Pons (tissue), 1 donor: ENCODE measurements around the gene TRAF2.
"Not testable (repeated sequence)": the region's sequence is repeated elsewhere in the genome, so short reads cannot be mapped to it uniquely, and the experiment has no call there.

Experiments used
- DNase-seq: peaks from one replicate; pipeline ENCODE4 v3.0.0-alpha.2; 2016; ENCODE audit warnings: low spot score

The TRAF2 gene

GRCh38 chr9:136882109-136882946 lies 4.0 kb upstream of the TRAF2 start:
- no peak for DNase-seq

DNA sequence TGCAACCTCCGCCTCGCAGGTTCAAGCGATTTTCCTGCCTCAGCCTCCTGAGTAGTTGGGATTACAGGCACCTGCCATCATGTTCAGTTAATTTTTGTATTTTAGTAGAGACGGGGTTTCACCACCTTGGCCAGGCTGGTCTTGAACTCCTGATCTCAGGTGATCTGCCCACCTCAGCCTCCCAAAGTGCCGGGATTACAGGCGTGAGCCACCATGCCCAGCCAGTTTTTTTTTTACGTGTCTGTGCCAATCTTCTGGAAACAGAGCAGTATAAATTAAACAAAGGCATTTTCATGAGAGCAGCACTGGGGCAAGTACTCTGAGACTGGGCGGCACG lies 3.4 kb upstream of the TRAF2 start:
- not testable (repeated sequence) for DNase-seq

DNA sequence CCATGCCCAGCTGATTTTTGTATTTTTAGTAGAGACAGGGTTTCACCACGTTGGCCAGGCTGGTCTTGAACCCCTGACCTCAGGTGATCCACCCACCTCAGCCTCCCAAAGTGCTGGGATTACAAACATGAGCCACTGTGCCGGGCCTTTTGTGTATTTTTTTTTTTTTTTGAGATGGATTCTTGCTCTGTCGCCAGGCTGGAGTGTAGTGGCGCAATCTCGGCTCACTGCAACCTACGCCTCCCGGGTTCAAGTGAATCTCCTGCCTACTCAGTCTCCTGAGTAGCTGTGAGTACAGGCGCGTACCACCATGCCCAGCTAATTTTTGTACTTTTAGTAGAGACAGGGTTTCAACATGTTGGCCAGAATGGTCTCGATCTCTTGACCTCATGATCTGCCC lies 2.6 kb upstream of the TRAF2 start:
- not testable (repeated sequence) for DNase-seq

GRCh38 chr9:136886610-136887597 lies 588 bp downstream of the TRAF2 start:
- DNase-seq, result no peak

GRCh38 chr9:136888454-136888853 lies 2.1 kb downstream of the TRAF2 start:
- no peak for DNase-seq

- DNase-seq, result no peak
These were observed 3.5 kb downstream of the TRAF2 start for GRCh38 chr9:136889858-136890257.

GRCh38 chr9:136890661-136891060 lies 4.3 kb downstream of the TRAF2 start:
- DNase-seq, result no peak

GRCh38 chr9:136896027-136896426 lies 9.7 kb downstream of the TRAF2 start:
- DNase-seq, result no peak

- DNase-seq, result no peak
These were observed 12.3 kb downstream of the TRAF2 start for GRCh38 chr9:136898483-136899100.

DNA sequence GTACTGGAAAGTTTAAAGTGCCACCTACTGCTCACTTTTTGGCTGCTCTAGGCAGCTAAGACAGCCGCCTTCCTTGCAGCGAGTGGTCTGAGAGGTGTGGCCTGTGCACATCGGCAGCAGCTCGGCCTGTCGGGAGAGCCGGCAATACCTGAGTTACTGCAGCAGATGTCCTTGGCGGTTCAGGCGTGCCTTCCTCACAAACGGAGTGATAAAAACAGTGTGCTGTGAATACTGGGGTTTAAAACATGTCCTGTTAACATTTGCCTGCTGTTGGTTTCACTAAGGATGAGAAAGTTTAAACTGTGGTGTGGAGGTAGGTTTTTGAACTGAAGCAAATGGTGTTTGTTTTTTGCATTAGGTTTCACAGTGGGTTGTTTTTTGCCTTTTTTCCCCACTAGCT lies 12.9 kb downstream of the TRAF2 start:
- no peak for DNase-seq

DNA sequence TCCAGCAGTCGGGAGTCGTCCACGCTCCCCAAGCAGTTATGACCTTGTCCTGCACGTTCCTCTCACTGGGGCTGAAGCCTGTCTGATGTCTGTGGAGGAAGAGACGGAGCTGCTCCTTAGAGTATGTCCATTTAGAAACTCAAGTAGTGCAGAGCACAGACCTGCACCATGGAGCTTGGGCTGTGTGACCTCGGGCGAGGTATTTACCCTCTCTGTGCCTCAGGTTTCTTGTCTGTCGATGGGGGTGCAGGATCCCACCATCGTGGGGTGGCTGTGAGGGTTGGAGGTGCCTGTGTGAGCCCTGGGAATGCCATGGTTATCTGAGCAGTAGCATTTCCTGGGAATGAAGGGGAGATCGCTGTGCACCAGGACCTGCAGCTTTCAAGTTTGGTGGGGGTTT lies 14.2 kb downstream of the TRAF2 start:
- no peak for DNase-seq

DNA sequence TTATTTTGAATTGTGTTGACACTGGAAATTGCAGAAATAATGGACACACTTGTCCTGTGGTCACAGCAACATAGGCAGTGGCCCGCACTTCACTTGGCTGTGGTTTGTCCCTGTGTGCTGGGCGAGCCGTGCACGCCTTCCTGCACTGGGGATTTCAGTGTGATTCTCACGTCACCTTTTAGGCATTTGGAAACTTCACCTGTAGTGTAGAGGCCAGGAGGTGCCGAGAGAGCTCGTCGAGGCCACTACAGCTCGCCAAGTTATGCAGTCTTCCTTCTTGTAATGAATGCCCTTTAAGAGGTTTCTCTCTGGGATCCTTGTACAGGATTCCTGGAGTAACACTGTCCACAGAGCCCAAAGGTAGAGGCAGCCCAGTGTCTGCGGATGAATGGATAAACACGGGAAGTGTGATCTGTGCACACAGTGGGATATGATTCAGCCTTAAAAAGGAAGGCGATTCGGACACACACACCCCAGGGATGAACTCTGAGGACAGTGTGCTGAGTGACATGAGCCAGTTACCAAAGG lies 14.7 kb downstream of the TRAF2 start:
- DNase-seq, result no peak

GRCh38 chr9:136901516-136902258 lies 15.4 kb downstream of the TRAF2 start:
- no peak for DNase-seq

- DNase-seq, result no peak
These were observed 16.0 kb downstream of the TRAF2 start for GRCh38 chr9:136902259-136902821.

DNA sequence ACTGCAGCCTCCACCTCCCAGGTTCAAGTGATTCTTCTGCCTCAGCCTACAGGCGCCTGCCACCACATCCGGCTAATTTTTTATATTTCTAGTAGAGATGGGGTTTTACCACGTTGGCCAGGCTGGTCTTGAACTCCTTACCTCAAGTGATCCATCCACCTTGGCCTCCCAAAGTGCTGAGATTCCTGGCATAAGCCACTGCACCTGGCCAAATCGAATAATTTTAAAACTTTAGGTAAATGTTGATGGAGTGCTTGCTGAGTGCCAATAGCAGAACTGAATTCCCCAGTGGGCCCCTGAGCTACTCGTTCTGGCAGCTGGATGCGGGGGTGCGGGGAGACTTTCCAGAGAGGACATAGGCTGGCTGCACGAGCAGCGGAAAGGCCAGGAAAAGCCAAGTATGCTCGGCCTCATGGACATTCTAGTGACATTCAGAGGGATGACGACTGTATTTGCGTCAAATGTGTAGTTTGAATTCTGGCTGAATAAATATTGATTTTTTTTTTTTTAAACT lies 16.8 kb downstream of the TRAF2 start:
- no peak for DNase-seq

GRCh38 chr9:136906266-136906665 lies 19.9 kb downstream of the TRAF2 start:
- no peak for DNase-seq

- no peak for DNase-seq
These were observed 20.9 kb downstream of the TRAF2 start for GRCh38 chr9:136907011-136907914.

DNA sequence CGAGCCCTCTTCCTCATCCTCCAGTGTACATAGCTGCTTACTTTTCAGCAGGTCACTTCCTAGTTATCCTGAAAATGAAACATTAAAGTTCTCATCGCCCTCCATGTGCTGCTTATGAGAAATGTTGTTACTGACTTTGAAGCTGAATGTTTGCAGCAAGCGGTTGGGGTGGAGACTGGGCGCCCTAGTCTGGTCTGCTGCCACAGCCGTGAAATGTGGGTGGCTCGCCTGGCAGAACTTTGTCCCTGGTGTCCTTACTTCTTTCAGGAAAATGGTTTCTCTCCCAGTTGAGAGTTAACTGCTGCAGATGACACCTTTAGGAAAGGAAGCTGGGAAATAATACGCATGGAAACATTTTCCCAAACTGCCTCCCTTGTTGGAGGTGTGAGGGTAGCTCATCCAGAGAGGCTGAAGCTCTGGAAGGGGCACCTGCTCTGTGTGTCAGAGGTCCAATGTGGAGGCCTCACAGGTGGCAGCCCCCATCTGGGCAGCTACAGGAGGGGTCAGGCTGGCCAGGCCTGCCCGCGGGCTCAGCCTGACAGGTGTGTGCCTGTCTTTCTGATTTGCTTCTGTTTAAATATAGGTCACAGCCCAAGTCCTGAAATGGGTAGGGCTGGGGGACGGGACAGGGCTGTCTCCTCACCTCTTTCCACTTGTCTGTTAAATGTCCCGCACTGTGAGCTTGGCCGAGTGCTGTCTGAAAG lies 24.0 kb downstream of the TRAF2 start:
- DNase-seq, result no peak

GRCh38 chr9:136910901-136911245 lies 24.6 kb downstream of the TRAF2 start:
- DNase-seq, result no peak
